ENCODE measurements around the gene HOXB5.

Gene HOXB5

GRCh38 chr17:48546924-48547807 is 46.4 kb downstream of the HOXB5 start:
- DNase-seq, result no peak

- DNase-seq, result no peak
Measured at GRCh38 chr17:48546137-48546923, 47.2 kb downstream of the HOXB5 start.

- DNase-seq, result no peak
Measured at GRCh38 chr17:48545539-48545938, 48.0 kb downstream of the HOXB5 start.

GRCh38 chr17:48545022-48545375 is 48.6 kb downstream of the HOXB5 start, which contains the start of gene HOXB2:
TSS of gene HOXB2 (minus strand) at chr17:48545109. CDS start at chr17:48544911, 198 bp downstream.
- peak; percentile 23 for DNase-seq

GRCh38 chr17:48544349-48545021 is 49.1 kb downstream of the HOXB5 start:
- DNase-seq, result no peak

- DNase-seq, result no peak
Measured at GRCh38 chr17:48543854-48544348, 49.7 kb downstream of the HOXB5 start.

GRCh38 chr17:48543107-48543853 is 50.3 kb downstream of the HOXB5 start:
- peak; percentile 11 for DNase-seq

GRCh38 chr17:48542698-48543106 is 50.9 kb downstream of the HOXB5 start:
- DNase-seq, result no peak

GRCh38 chr17:48542114-48542656 is 51.4 kb downstream of the HOXB5 start:
- DNase-seq, result no peak

- DNase-seq, result no peak
Measured at GRCh38 chr17:48541577-48542113, 51.9 kb downstream of the HOXB5 start.
